NOMO-1 (cell line): ENCODE measurements around the gene PSTPIP1.

Source experiments
- DNase-seq, 2 experiments: peaks; one replicate each; lab custom pipeline; 2025; ENCODE audit not compliant: unreplicated experiment in 2 of 2; lab: John Stamatoyannopoulos, UW

Gene PSTPIP1

DNA sequence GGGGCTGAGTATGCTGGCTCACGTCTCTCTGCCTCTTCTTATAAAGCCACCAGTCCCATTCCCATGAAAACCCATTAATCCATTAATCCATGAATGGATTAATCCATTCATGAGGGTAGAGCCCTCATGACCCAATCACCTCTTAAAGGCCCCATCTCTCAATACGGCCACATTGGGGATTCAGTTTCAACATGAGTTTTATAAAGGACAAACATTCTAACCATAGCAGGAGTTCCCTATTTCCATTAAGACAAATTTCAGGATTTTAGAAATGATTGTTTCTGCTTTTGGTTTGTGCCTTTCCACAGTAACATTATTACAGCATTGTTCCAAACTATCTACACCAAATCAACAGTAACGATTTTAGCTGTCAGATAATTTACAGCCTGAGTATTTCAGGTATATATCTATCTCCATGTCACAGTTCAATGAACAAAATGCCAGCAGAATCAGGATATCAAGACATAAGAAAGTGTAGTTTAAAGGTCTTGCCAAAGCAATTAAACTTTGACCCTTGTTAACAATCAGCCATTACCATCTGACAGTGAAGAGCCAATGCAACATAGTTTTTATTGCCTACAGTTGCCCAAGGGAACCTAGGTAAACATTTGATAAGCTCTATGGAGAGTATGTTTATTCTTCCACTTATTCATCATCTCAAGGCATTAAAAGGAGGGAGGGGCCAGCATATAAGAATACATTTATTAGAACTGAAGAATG, 72.2 kb downstream of the PSTPIP1 start:
- peak in 1 of 2 experiments; percentile 62 for DNase-seq

- DNase-seq, result peak in 1 of 2 experiments; percentile 73
Observed at GRCh38 chr15:77067691-77068367, 72.9 kb downstream of the PSTPIP1 start.

DNA sequence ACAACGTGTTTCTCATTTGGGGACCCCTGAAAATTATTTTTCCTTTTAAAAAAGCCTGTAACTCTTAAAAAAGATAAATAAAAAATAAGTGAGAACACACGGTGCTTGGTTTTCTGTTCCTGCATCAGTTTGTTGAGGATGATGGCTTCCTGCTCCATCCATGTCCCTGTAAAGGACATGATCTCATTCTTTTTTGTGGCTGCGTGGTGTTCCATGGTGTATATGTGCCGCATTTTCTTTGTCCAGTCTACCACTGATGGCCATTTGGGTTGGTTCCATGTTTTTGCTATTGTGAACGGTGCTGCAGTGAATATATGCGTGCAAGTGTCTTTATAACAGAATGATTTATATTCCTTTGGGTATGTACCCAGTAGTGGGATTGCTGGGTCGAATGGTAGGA, 73.7 kb downstream of the PSTPIP1 start:
- DNase-seq, result no peak

- DNase-seq, result no peak
Observed at GRCh38 chr15:77069521-77070121, 74.7 kb downstream of the PSTPIP1 start.

DNA sequence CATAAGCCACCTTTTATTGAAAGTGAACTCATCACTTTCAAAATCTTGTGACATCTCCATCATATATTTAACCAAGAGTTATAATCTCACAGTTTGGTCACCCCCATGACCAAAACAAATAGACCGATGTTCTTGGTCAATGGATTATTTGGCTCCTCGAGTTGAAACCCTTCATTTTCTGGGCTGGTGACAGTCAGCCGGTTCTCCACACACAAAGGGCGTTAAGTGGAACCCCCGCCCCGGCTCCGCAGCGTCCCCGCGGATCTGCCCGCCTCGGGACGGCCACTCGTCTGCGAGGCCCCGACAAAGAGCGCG, 75.2 kb downstream of the PSTPIP1 start:
- DNase-seq, result no peak

DNA sequence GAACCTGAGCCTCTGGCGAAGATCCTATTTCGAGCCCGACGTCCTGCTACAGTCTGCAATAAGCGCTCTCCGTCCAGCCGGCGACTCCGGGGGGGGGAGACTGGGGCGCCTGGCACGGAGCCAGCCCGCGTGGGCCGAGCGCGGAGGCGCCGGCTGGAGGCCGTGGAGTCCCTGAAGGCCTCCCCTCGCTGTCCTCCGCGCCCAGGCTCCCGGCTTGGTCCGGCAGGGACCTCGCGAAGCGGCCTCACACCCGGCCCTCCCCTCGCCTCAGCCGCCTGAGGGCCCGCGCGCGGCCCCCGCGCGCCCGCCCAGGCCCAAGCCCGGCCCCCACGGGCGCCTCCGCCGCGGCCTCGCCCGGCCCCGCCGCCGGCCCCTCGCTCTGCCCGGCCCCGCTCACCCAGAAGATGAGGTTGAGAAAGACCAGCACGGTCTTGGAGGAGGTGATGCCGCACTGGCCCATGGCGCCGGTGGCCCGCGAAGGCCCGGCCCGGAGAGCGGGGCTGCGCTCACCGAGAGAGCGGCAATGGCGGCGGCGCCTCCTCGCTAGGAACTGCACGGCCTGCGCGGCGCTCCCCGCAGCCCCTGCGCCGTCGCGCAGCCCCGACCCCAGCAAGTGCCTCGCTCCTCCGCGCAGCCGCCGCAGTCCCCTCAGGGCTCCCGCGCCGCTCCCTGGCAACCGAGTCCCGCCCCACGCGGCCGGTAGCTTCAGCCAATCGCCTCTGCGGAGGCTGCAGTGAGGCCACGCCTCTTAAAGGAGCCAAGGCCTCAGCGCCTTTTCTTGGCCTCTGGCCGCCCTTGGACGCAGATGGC, 75.8 kb downstream of the PSTPIP1 start, which contains the start of gene TSPAN3:
TSS of gene TSPAN3 (minus strand) at position 615 of the 810 bp plus-strand sequence. CDS start at position 460, 155 bp downstream.
- DNase-seq, result peak; percentile 88 to 90

- DNase-seq, result no peak
Observed at GRCh38 chr15:77071305-77072223, 76.6 kb downstream of the PSTPIP1 start.

- no peak for DNase-seq
Observed at GRCh38 chr15:77074350-77074749, 79.4 kb downstream of the PSTPIP1 start.

- no peak for DNase-seq
Observed at GRCh38 chr15:77075528-77075927, 80.6 kb downstream of the PSTPIP1 start.

DNA sequence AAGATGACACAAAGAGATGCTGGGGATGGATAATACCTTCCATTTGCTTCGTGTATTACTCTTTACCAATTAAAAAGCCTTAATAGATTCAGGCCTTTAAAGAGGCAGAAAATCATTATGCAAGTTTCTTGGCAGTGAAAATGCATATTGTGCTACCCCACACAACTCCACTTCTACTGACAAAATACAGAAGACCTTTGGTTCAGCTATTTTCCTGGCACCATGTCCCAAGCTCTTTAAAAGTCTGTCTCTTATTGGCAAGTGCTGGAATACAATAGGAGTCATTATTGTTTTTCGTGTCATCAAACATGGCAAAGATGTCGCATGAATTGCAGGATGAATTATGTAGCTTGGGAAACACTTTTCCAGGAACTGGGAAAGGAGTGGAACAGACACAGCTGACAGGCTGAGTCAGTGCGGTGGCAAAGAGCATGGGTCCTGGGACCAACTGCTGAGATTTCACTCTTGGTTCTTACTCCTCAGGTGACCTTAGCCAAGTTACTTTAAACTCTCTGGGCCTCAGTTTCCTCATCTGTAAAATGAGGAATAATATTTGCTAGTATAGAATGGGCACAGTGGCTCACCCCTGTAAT, 81.5 kb downstream of the PSTPIP1 start:
- DNase-seq, result no peak

GRCh38 chr15:77081971-77082370, 87.0 kb downstream of the PSTPIP1 start:
- DNase-seq, result no peak

GRCh38 chr15:77083381-77084160, 88.6 kb downstream of the PSTPIP1 start:
- peak; percentile 49 to 57 for DNase-seq

DNA sequence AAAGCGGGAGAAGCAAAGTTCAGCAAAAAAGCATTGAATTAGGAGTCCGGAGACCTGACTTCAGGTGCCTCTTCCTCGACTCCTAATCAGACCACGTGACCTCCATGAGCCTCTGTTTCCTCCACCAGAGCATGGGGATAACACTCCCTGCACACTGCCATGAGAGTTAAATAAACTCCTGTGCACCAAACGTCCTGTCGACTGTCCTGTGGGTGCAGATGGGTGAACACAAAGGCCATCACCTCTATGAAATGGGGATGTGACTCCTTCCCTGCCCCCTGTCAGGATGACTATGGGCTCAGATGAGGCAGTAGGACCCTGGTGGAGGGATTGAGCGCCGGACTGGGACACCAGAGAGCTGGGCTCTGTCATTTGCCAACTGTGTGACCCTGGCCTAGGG, 89.5 kb downstream of the PSTPIP1 start:
- no peak for DNase-seq

DNA sequence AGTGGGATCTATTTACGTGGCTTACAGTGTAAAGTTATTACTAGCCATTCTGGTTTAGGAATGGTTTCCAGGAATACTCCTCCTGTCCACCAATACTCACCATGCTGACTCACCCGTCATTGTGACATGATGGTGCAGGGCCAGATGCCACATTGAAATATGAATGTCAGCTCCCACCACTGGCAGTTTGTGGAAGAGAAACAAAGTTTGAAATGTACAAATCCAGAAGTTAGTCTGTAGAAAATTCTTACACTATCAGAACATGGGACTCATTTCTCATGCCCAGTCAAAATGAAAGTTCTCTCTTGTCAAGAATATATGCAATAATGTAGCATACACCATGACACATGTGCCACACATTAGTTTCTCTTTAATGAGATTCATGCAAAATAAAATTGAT, 90.4 kb downstream of the PSTPIP1 start:
- DNase-seq, result peak in 1 of 2 experiments; percentile 18
